HG03175 (cell line): ENCODE measurements around the gene DENND2D.

ENCODE experiments used
- ATAC-seq: cut with Tn5 transposase; IDR thresholded peaks from one replicate; pipeline ENCODE4 v1.9.1; 2021; ENCODE audit warnings: mild to moderate bottlenecking, moderate library complexity; ENCODE audit not compliant: unreplicated experiment

Gene DENND2D

GRCh38 chr1:111204201-111204982 lies 3.9 kb upstream of the DENND2D start:
- ATAC-seq: peak; percentile 59

GRCh38 chr1:111203681-111204200 lies 3.3 kb upstream of the DENND2D start:
- peak; percentile 58 for ATAC-seq

- no peak for ATAC-seq
These were observed 2.5 kb upstream of the DENND2D start for GRCh38 chr1:111202707-111203623.

GRCh38 chr1:111202366-111202706 lies 1.9 kb upstream of the DENND2D start:
- ATAC-seq: no peak

- ATAC-seq: no peak
These were observed 1.0 kb upstream of the DENND2D start for GRCh38 chr1:111201275-111202090.

GRCh38 chr1:111200802-111201161 lies 336 bp upstream of the DENND2D start:
- ATAC-seq: no peak

- ATAC-seq: no peak
These were observed 1.1 kb downstream of the DENND2D start for GRCh38 chr1:111199329-111199728.

GRCh38 chr1:111198836-111199235 lies 1.6 kb downstream of the DENND2D start:
- no peak for ATAC-seq

GRCh38 chr1:111197598-111198284 lies 2.7 kb downstream of the DENND2D start:
- peak; percentile 54 for ATAC-seq

GRCh38 chr1:111196213-111196612 lies 4.2 kb downstream of the DENND2D start:
- no peak for ATAC-seq

GRCh38 chr1:111195002-111195684 lies 5.3 kb downstream of the DENND2D start:
- ATAC-seq: no peak

GRCh38 chr1:111193712-111194480 lies 6.5 kb downstream of the DENND2D start:
- no peak for ATAC-seq

- ATAC-seq: no peak
These were observed 7.6 kb downstream of the DENND2D start for GRCh38 chr1:111192658-111193519.

GRCh38 chr1:111192074-111192473 lies 8.4 kb downstream of the DENND2D start:
- ATAC-seq: no peak

GRCh38 chr1:111191496-111191895 lies 8.9 kb downstream of the DENND2D start:
- ATAC-seq: no peak

- ATAC-seq: no peak
These were observed 9.5 kb downstream of the DENND2D start for GRCh38 chr1:111190931-111191451.

- ATAC-seq: no peak
These were observed 15.8 kb downstream of the DENND2D start for GRCh38 chr1:111184663-111185062.
